Activated CD4-positive, alpha-beta T cell treated with anti-CD3 and anti-CD28 coated beads, Interleukin-2, amount 10 ng/mL, durations not matched to agents 7 days and 5 days (primary cell): ENCODE results near the gene EYS. TPM values are rescaled to one million over a fixed set of nuclear protein-coding genes. Genes with fewer than 3 reads are reported as not detected.
"Not testable (repeated sequence)": the region's sequence is repeated elsewhere in the genome, so short reads cannot be mapped to it uniquely, and the experiment has no call there.

Experiments used
- CTCF ChIA-PET: fragments of 350-600 bp; sonication (Branson Sonifier 250); formaldehyde crosslinking; loops from one replicate; lab custom pipeline; 2021; ENCODE audit warnings: antibody characterized with exemption; lab: Charles Lee
- POLR2A ChIA-PET: fragments of 350-600 bp; sonication (Branson Sonifier 250); formaldehyde crosslinking; loops from one replicate; lab custom pipeline; 2021; ENCODE audit warnings: antibody characterized with exemption; lab: Charles Lee
- DNase-seq: peaks from one replicate; pipeline ENCODE4 v3.0.0-alpha.2; 2020
- H3K27ac Mint-ChIP-seq: one replicate; pipeline ENCODE4 v1.8.0; 2021; ENCODE audit warnings: mild to moderate bottlenecking, moderate library complexity, mixed read lengths
- H3K27me3 Mint-ChIP-seq: one replicate; pipeline ENCODE4 v1.8.0; 2021; ENCODE audit warnings: mixed read lengths
- H3K36me3 Mint-ChIP-seq: one replicate; pipeline ENCODE4 v1.8.0; 2021; ENCODE audit warnings: low read depth, mixed read lengths
- H3K4me1 Mint-ChIP-seq: one replicate; pipeline ENCODE4 v1.8.0; 2021; ENCODE audit warnings: mixed read lengths
- H3K4me3 Mint-ChIP-seq: one replicate; pipeline ENCODE4 v1.8.0; 2021; ENCODE audit warnings: mild to moderate bottlenecking, moderate library complexity, mixed read lengths
- H3K9me3 Mint-ChIP-seq: one replicate; pipeline ENCODE4 v1.8.0; 2021; ENCODE audit warnings: mixed read lengths
- total RNA-seq, 2 experiments: library from RNA; stranded (reverse); gene quantifications; one replicate each; pipeline ENCODE4 v1.2.3, GENCODE V29; 2021

EYS gene
- total RNA-seq, 2 experiments from 2014 or later, result not detected

DNA sequence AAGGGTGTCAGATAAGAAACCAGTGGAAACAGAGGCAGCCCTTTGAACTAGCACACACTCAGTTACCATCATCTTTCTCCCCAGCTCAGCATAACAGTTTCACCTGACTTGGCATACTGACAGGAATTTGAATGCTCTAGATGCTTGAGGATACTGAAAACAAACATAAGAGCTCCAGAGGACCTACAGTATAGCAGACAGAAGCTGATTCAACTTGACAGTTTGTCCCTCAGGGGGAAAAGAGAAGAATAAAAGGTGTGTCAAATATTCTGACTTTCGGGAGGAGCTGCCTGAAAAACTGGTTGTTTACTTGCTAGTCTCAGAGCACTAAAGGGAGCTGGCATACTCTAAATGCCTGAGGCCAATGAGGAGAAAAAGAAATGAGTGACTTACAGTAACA is 35.1 kb downstream of the EYS start:
- H3K27ac Mint-ChIP-seq, result no peak overlapping the region
- H3K4me1 Mint-ChIP-seq, result no peaks in the 10 kb centered on the region
- ChIA-PET POLR2A (no interaction called here), CTCF (no interaction called here)
- H3K4me3 Mint-ChIP-seq, result no peak overlapping the region
- no peaks in the 10 kb centered on the region for H3K27me3 Mint-ChIP-seq
- H3K36me3 Mint-ChIP-seq, result no peaks in the 10 kb centered on the region
- no peak for DNase-seq
- peaks cover 21% of the 10 kb centered on the region for H3K9me3 Mint-ChIP-seq

DNA sequence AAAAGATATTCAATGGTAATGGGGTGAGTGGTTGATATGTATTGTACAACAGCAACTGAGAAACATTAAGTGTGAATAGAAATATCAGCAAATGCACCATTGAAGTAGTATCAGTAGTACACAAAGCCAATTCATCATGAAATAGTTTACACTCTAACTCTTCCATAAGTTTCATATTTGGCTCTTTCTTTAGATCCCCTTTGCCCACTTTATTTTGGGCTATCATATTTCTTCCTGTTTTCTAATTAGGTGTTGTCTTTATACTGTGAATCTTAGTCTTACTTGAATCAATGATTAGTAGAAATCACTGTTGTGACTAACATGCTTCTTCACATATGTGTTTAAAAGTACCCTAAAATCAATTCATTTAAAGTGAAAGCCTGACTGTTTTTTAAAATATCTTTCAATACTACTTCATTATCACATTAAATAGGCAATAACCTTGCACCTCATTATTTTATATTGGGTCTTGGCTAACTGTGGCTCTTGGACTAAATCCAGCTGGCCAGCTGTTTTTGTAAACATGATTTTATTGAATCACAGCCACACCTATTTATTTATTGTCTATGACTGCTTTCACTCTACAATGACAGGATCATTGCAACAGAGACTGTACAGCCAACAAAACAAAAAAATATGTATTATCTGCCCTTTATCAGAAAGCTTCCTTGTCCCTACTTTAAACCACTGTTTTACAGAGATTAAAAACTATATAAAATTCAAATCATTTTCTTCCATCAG is 38.9 kb downstream of the EYS start:
- no peak overlapping the region for H3K4me3 Mint-ChIP-seq
- ChIA-PET POLR2A (no interaction called here), CTCF (no interaction called here)
- H3K27me3 Mint-ChIP-seq, result no peaks in the 10 kb centered on the region
- H3K27ac Mint-ChIP-seq, result no peak overlapping the region
- no peaks in the 10 kb centered on the region for H3K36me3 Mint-ChIP-seq
- DNase-seq, result no peak
- no peaks in the 10 kb centered on the region for H3K4me1 Mint-ChIP-seq
- peaks cover 19% of the 10 kb centered on the region for H3K9me3 Mint-ChIP-seq

DNA sequence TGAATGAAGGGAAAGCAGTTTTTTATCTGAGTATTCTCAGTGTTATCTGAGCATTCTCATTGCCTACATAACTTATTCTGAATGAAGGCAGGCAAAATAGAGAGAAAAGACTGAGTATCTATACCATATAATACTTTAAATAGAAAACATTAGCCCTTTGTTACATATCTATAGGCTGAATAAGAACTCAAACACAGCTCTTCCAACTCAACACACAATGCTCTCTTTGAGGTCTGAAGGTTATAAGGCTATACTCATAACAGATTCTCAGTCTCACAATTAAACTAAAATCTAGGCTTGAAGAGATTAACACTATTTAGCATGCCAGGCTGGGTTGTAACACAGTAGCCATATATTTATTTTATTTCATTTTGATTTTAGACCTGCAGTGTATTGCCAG is 56.9 kb downstream of the EYS start:
- ChIA-PET POLR2A (no interaction called here), CTCF (no interaction called here)
- Mint-ChIP-seq H3K27me3 (no peaks in the 10 kb centered on the region), H3K36me3 (no peaks in the 10 kb centered on the region), H3K9me3 (peaks cover 10% of the 10 kb centered on the region), H3K27ac (no peak overlapping the region), H3K4me1 (no peaks in the 10 kb centered on the region), H3K4me3 (no peak overlapping the region)
- DNase-seq, result no peak

DNA sequence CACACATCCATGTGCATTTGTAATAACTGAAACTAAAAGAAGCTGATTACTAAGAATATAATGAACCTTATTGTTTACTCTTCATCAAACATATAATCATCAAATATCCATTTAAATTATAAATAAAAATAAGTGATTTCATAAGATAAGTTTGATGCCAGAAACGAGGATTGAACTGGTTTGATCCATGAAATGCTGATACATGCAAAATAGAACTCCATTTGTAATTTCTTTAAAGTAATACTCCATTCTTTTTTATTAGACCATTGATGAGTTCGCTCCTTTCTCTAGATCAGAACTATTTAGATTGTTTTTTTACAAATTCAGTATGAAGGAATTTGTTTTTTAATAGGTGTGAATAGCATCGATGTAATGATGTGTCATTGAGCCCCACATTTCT is 57.6 kb downstream of the EYS start:
- Mint-ChIP-seq H3K4me1 (no peaks in the 10 kb centered on the region), H3K27ac (no peak overlapping the region), H3K27me3 (no peaks in the 10 kb centered on the region), H3K36me3 (no peaks in the 10 kb centered on the region), H3K4me3 (no peak overlapping the region), H3K9me3 (peaks cover 10% of the 10 kb centered on the region)
- DNase-seq, result no peak
- CTCF ChIA-PET, result no interaction called here
- POLR2A ChIA-PET, result no interaction called here

DNA sequence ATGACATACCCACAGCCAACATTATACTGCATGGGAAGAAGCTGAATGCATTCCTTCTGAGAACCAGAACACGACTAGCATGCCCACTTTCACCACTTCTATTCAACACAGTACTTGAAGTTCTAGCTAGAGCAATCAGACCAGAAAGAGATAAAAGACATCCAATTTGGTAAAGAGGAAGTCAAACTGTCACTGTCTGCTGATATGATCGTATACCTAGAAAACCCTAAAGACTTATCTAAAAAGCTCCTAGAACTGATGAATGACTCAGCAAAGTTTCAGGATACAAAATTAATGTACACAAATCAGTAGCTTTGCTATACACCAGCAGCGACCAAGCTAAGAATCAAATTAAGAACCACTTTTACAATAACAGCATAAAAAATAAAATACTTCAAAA is 60.5 kb downstream of the EYS start:
- Mint-ChIP-seq H3K4me1 (no peaks in the 10 kb centered on the region), H3K4me3 (no peak overlapping the region), H3K27me3 (no peaks in the 10 kb centered on the region), H3K9me3 (peaks cover 12% of the 10 kb centered on the region), H3K27ac (no peak overlapping the region), H3K36me3 (no peaks in the 10 kb centered on the region)
- POLR2A ChIA-PET, result no interaction called here
- no peak for DNase-seq
- CTCF ChIA-PET, result no interaction called here

DNA sequence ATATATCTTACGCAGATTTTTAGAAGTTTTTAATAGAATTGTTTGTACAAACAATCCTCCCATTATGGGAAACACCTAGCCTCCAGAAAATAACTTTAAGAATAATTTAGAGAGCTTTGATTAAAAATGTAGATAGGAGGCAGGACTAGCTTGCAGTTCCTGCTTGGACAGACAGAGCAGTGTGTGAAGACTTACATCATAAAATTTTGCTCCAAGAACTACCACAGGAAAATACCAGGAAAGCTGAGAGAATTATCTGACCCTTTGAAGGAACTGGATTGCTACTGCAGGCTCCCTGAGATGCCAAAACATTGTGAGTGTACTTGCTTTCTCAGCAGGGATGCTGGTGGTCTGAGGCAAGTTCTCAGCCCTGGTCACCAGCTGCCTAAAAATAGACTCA is 64.2 kb downstream of the EYS start:
- Mint-ChIP-seq H3K36me3 (no peaks in the 10 kb centered on the region), H3K4me3 (no peak overlapping the region), H3K4me1 (no peaks in the 10 kb centered on the region), H3K27ac (no peak overlapping the region), H3K9me3 (peaks cover 6% of the 10 kb centered on the region), H3K27me3 (no peaks in the 10 kb centered on the region)
- ChIA-PET POLR2A (no interaction called here), CTCF (no interaction called here)
- DNase-seq, result no peak

DNA sequence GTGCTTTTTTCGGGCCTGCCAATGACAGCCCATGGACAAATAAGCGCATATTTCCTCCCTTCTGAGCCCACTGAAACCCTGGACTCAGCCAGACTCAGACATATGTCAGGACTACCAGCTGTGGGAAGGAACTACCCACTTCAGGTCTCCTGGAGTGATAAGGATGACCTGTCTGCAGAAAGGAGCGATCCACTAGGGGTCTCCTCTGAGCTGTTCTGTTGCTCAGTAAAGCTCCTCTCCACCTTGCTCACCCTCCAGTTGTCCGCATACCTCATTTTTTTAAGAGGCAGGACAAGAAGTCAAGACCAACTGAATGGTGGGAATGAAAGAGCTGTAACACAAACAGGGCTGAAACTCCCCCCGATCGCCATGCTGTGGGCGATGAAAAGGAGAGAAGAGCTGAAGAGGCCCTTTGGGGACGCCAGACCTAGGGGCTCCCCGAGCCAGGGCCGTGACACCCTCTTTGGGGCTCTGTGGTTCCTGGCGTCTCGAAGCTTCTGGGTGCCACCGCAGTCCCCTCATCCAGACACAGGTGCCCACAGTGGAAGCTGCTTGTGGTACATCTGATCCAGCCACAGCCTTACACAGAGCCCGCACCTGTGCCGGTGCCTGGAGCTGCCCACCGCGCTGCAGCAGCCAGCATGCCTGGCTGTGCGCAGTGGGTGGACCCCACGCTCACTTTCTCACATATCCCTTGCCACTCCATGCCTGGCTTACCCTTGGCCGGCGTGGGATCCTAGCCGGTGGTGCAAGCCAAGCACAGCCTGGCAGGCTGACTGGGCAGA is 68.8 kb downstream of the EYS start:
- ChIA-PET CTCF (interaction anchor here (0.6 kb wide), 1 partner anchor 16 kb away, joined by 3 read pairs; no protein-coding TSS in a partner anchor), POLR2A (no interaction called here)
- no peak for DNase-seq
- Mint-ChIP-seq H3K27ac (no peak overlapping the region), H3K36me3 (no peaks in the 10 kb centered on the region), H3K4me3 (no peak overlapping the region), H3K4me1 (no peaks in the 10 kb centered on the region), H3K9me3 (no peaks in the 10 kb centered on the region), H3K27me3 (no peaks in the 10 kb centered on the region)

DNA sequence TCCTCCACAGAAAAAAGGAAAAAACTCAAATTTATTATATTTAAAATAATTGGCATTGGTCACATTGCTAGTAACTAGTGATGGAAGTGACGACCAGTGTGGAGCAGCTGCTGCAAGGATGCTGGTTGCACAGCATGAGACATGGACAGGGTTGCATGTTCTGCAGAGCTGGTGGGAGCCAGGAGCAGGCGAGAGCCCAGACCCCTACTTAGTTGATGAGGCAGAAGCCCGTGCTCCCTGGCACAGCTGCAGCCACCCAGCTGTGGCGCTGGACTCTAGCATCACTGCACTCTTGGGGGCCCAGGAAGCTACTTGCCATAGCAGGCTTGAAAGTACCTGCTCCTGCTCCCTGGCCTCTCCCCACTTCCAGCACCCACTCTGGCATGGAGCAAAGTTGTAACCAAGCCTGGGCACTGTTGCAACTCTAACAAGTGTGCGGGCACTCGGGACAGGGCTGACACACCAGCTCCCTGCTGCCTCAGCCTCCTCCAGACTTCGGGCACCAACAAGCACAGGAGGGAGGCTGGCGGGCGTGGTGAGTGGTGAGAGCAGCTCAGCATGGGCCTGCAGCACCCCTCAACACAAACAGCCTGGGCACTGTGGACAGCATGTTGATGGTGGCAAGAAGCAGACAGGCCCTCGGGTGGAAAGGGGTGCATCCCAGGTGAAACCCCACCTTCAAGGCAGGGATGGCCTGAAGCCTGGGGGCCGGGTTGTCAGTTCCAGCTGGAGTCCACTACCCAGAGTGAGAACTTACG is 69.6 kb downstream of the EYS start:
- Mint-ChIP-seq H3K27me3 (no peaks in the 10 kb centered on the region), H3K27ac (no peak overlapping the region), H3K36me3 (no peaks in the 10 kb centered on the region), H3K4me1 (no peaks in the 10 kb centered on the region), H3K4me3 (no peak overlapping the region), H3K9me3 (no peaks in the 10 kb centered on the region)
- ChIA-PET POLR2A (no interaction called here), CTCF (no interaction called here)
- DNase-seq, result no peak

DNA sequence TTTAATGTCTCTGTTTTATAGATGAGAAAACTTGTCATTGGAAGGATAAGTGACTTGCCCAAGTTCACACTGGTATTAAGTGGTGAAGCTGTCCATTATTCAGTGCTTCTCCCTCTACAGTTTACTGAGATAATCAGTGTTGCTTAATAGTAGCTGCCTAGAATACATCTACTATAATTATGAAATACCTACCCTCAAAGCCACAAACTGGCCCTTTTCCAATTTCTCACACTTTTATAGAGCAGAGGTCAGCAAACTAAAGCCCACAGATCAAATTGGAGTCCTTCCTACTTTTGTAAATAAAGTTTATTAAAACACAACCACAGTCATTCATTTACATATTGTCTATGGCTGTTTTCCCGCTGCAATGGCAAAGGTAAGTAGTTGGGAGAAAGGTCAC is 73.5 kb downstream of the EYS start:
- ChIA-PET POLR2A (no interaction called here), CTCF (no interaction called here)
- H3K36me3 Mint-ChIP-seq, result no peaks in the 10 kb centered on the region
- no peak overlapping the region for H3K4me3 Mint-ChIP-seq
- no peak overlapping the region for H3K27ac Mint-ChIP-seq
- no peaks in the 10 kb centered on the region for H3K9me3 Mint-ChIP-seq
- H3K4me1 Mint-ChIP-seq, result no peaks in the 10 kb centered on the region
- DNase-seq, result no peak
- no peaks in the 10 kb centered on the region for H3K27me3 Mint-ChIP-seq

DNA sequence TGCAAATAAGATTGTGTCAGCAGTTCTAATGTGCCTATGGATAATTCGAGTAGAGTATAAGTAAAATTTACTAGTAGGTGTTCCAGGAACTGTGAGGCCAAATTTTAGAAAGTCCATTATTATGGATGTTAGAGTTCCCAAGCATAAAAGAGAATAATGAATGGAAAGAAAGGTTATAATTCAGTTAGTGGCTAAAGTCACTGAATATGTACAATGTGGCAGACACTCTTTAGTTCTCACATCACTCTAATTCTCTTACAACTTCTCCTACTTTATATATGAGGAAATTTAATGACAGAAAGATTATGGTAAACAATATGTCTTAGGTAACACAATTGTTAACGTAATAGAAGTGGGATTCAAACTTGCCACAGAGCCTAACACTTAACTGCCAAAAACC is 75.3 kb downstream of the EYS start:
- Mint-ChIP-seq H3K27ac (no peak overlapping the region), H3K4me1 (no peaks in the 10 kb centered on the region), H3K4me3 (no peak overlapping the region), H3K9me3 (peaks cover 2% of the 10 kb centered on the region), H3K36me3 (no peaks in the 10 kb centered on the region), H3K27me3 (no peaks in the 10 kb centered on the region)
- no peak for DNase-seq
- ChIA-PET CTCF (no interaction called here), POLR2A (no interaction called here)

DNA sequence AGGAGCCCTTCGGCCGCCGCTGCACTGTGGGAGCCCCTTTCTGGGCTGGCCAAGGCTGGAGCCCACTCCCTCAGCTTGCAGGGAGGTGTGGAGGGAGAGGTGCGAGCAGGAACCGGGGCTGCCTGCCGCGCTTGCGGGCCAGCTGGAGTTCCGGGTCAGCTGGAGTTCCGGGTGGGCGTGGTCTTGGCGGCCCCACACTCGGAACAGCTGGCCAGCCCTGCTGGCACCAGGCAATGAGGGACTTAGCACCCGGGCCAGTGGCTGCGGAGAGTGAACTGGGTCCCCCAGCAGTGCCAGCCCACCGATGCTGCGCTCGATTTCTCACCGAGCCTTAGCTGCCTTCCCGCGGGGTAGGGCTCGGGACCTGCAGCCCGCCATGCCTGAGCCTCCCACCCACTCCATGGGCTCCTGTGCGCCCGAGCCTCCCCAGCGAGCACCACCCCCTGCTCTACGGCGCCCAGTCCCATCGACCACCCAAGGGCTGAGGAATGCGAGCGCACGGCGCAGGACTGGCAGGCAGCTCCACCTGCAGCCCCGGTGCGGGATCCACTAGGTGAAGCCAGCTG is 79.5 kb downstream of the EYS start:
- H3K27ac Mint-ChIP-seq, POLR2A ChIA-PET, H3K36me3 Mint-ChIP-seq, DNase-seq, CTCF ChIA-PET, H3K4me1 Mint-ChIP-seq, H3K9me3 Mint-ChIP-seq, H3K4me3 Mint-ChIP-seq, H3K27me3 Mint-ChIP-seq: not testable (repeated sequence)

DNA sequence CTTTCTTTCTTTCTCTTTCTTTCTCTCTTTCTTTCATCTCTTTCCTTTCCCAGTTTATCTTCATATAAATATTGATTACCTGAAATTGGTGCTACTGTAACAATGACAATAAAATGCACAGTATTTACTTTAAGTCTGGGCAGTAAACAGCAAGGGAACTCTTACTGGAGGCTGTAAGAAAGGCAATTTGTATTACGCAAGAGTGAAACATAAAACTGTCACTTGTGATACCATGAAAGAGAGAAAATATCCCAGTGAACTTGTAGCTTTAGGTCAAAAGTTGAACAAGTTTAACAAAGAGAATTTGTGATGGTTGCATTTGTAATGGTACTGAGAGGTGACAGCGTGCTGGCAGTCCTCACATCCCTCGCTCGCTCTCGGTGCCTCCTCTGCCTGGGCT is 80.0 kb downstream of the EYS start:
- H3K27me3 Mint-ChIP-seq, result no peaks in the 10 kb centered on the region
- no peaks in the 10 kb centered on the region for H3K4me1 Mint-ChIP-seq
- peaks cover 5% of the 10 kb centered on the region for H3K9me3 Mint-ChIP-seq
- no peak overlapping the region for H3K27ac Mint-ChIP-seq
- no peaks in the 10 kb centered on the region for H3K36me3 Mint-ChIP-seq
- ChIA-PET CTCF (no interaction called here), POLR2A (no interaction called here)
- no peak overlapping the region for H3K4me3 Mint-ChIP-seq
- no peak for DNase-seq

DNA sequence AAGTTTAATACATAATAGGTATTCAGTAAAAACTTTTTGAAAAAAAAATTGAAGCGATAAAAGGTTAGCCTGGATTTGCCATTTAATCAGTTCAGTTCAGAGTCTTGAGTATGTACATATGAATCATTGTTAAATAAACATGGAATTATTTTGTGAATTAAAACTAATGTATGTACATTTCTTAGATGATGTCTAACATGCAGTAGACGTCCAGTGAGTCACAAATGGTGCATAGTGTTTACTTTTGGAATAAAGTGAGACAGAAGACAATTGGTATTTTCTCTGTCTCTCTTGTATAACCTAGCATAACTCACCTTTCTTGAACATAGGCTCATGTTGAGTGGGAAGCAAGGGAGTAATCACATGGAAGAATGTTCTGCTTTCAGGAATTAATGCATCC is 83.5 kb downstream of the EYS start:
- POLR2A ChIA-PET, result no interaction called here
- no peaks in the 10 kb centered on the region for H3K36me3 Mint-ChIP-seq
- CTCF ChIA-PET, result no interaction called here
- no peak overlapping the region for H3K4me3 Mint-ChIP-seq
- H3K4me1 Mint-ChIP-seq, result no peaks in the 10 kb centered on the region
- peaks cover 5% of the 10 kb centered on the region for H3K9me3 Mint-ChIP-seq
- H3K27ac Mint-ChIP-seq, result no peak overlapping the region
- no peak for DNase-seq
- no peaks in the 10 kb centered on the region for H3K27me3 Mint-ChIP-seq
